OCI-LY3 (cell line): ENCODE results near the gene LYPLA2.

ENCODE experiments used
- H2AFZ ChIP-seq: fragments of 200-600, 300-600 bp; shearing (Covaris generic); 2 replicates; pipeline ENCODE4 v1.6.0; 2014; ENCODE audit warnings: antibody characterized with exemption, low read depth, low read length
- H3K27ac ChIP-seq: fragments of 200-600, 300-600 bp; sonication (generic); 2 replicates; pipeline ENCODE4 v1.5.1; 2014; ENCODE audit warnings: mild to moderate bottlenecking, low read length, moderate library complexity, mixed read lengths
- H3K27me3 ChIP-seq: fragments of 200-600, 300-600 bp; sonication (generic); 2 replicates; pipeline ENCODE4 v1.6.1; 2014; ENCODE audit warnings: low read depth, low read length, mixed read lengths
- H3K36me3 ChIP-seq: fragments of 200-600, 300-600 bp; sonication (generic); replicated peaks from 2 replicates; pipeline ENCODE3; 2014; ENCODE audit warnings: low read depth, low read length, mixed read lengths
- H3K4me1 ChIP-seq: fragments of 300-600, 200-600 bp; sonication (generic); 2 replicates; pipeline ENCODE4 v1.6.1; 2014; ENCODE audit warnings: low read length, mixed read lengths
- H3K4me2 ChIP-seq: fragments of 200-600, 300-600 bp; sonication (generic); 2 replicates; pipeline ENCODE4 v1.6.1; 2014; ENCODE audit warnings: low read length, mixed read lengths
- H3K4me3 ChIP-seq: fragments of 300-600, 200-600 bp; sonication (generic); 2 replicates; pipeline ENCODE4 v1.5.1; 2014; ENCODE audit warnings: antibody characterized with exemption, mild to moderate bottlenecking, low read length, moderate library complexity
- H3K79me2 ChIP-seq: fragments of 300-600, 200-600 bp; shearing (Covaris generic); 2 replicates; pipeline ENCODE4 v1.6.1; 2014; ENCODE audit warnings: mild to moderate bottlenecking, low read length, mixed read lengths
- H3K9ac ChIP-seq: fragments of 300-600, 200-600 bp; shearing (Covaris generic); 2 replicates; pipeline ENCODE4 v1.6.0; 2014; ENCODE audit warnings: mild to moderate bottlenecking, low read length, moderate library complexity
- H3K9me3 ChIP-seq: fragments of 200-600, 300-600 bp; shearing (Covaris generic); 2 replicates; pipeline ENCODE4 v1.6.1; 2014; ENCODE audit warnings: low read length, mixed read lengths; ENCODE audit not compliant: insufficient read depth
- H4K20me1 ChIP-seq: fragments of 200-600, 300-600 bp; sonication (generic); 2 replicates; pipeline ENCODE4 v1.6.1; 2016; ENCODE audit warnings: low read length, mixed read lengths; ENCODE audit not compliant: insufficient read depth
- CTCF ChIP-seq: fragments of 200-600, 300-600 bp; sonication (generic); IDR thresholded peaks from 2 replicates; pipeline ENCODE4 v1.5.1; 2014; ENCODE audit warnings: antibody characterized with exemption, low read length, low read depth
- EZH2phosphoT487 ChIP-seq: fragments of 200-600 bp; shearing (Covaris generic); IDR thresholded peaks from 2 replicates; pipeline ENCODE4 v1.6.1; 2018; ENCODE audit warnings: antibody characterized with exemption, mixed run types, low read depth

LYPLA2 gene

GRCh38 chr1:23807453-23807852 is 16.5 kb downstream of the LYPLA2 start:
- TF ChIP-seq EZH2phosphoT487 (no peak), CTCF (no peak)
- Histone ChIP-seq H3K27me3 (no peaks in the 10 kb centered on the region), H3K4me3 (no peak overlapping the region), H3K9me3 (no peaks in the 10 kb centered on the region), H3K4me2 (no peak overlapping the region), H2AFZ (no peak overlapping the region), H3K4me1 (peaks cover 31% of the 10 kb centered on the region), H3K9ac (no peak overlapping the region), H4K20me1 (no peaks in the 10 kb centered on the region), H3K27ac (no peak overlapping the region), H3K36me3 (no peaks in the 10 kb centered on the region), H3K79me2 (no peaks in the 10 kb centered on the region)

GRCh38 chr1:23809751-23810171 is 18.8 kb downstream of the LYPLA2 start:
- Histone ChIP-seq H2AFZ (0 out of 2 replicates have a peak overlapping the region, but pooled peaks have one; percentile 53), H4K20me1 (no peaks in the 10 kb centered on the region), H3K4me2 (peak overlapping the region; percentile 44), H3K79me2 (no peaks in the 10 kb centered on the region), H3K4me1 (peaks cover 38% of the 10 kb centered on the region), H3K4me3 (no peak overlapping the region), H3K27me3 (no peaks in the 10 kb centered on the region), H3K36me3 (peaks cover 6% of the 10 kb centered on the region), H3K9ac (peak overlapping the region; percentile 60), H3K27ac (peak overlapping the region; percentile 81), H3K9me3 (no peaks in the 10 kb centered on the region)
- TF ChIP-seq EZH2phosphoT487: no peak
- TF ChIP-seq CTCF: peak; percentile 81

- Histone ChIP-seq H3K27ac (peak overlapping the region; percentile 81), H3K9me3 (no peaks in the 10 kb centered on the region), H2AFZ (no peak overlapping the region)
These were observed 20.0 kb downstream of the LYPLA2 start for GRCh38 chr1:23810818-23811540.

More at GRCh38 chr1:23810818-23811540, 20.0 kb downstream of the LYPLA2 start:
- Histone ChIP-seq H3K4me3 (no peak overlapping the region), H3K79me2 (no peaks in the 10 kb centered on the region), H3K27me3 (no peaks in the 10 kb centered on the region), H3K4me2 (peak overlapping the region; percentile 25), H4K20me1 (no peaks in the 10 kb centered on the region), H3K4me1 (peaks cover 38% of the 10 kb centered on the region), H3K9ac (no peak overlapping the region), H3K36me3 (peaks cover 6% of the 10 kb centered on the region)
- TF ChIP-seq CTCF (peak; percentile 76), EZH2phosphoT487 (no peak)
